HG03064 (cell line): Measurements from ENCODE around the gene YOD1.

ENCODE experiments used
- ATAC-seq: cut with Tn5 transposase; IDR thresholded peaks from one replicate; pipeline ENCODE4 v1.9.1; 2021; ENCODE audit warnings: low read depth; ENCODE audit not compliant: unreplicated experiment

YOD1 gene

GRCh38 chr1:207028884-207029650, 21.9 kb downstream of the YOD1 start:
- ATAC-seq = no peak

- ATAC-seq = no peak
Observed at GRCh38 chr1:207027921-207028320, 23.1 kb downstream of the YOD1 start.

GRCh38 chr1:207027206-207027777, 23.7 kb downstream of the YOD1 start:
- ATAC-seq = no peak

- no peak for ATAC-seq
Observed at GRCh38 chr1:207026104-207026534, 24.9 kb downstream of the YOD1 start.

GRCh38 chr1:207025146-207025880, 25.7 kb downstream of the YOD1 start:
- ATAC-seq = no peak

GRCh38 chr1:207024202-207025145, 26.5 kb downstream of the YOD1 start:
- no peak for ATAC-seq

GRCh38 chr1:207022996-207023679, 27.9 kb downstream of the YOD1 start:
- ATAC-seq = no peak

- ATAC-seq = no peak
Observed at GRCh38 chr1:207021876-207022596, 29.0 kb downstream of the YOD1 start.

GRCh38 chr1:207021139-207021861, 29.7 kb downstream of the YOD1 start:
- ATAC-seq = no peak

- ATAC-seq = no peak
Observed at GRCh38 chr1:207020709-207021107, 30.3 kb downstream of the YOD1 start.

- ATAC-seq = no peak
Observed at GRCh38 chr1:207020065-207020708, 30.8 kb downstream of the YOD1 start.

- ATAC-seq = no peak
Observed at GRCh38 chr1:207019661-207020060, 31.3 kb downstream of the YOD1 start.

- ATAC-seq = no peak
Observed at GRCh38 chr1:207019161-207019560, 31.8 kb downstream of the YOD1 start.

GRCh38 chr1:207018707-207019106, 32.3 kb downstream of the YOD1 start:
- no peak for ATAC-seq

GRCh38 chr1:207017615-207018559, 33.1 kb downstream of the YOD1 start:
- no peak for ATAC-seq

GRCh38 chr1:207015791-207016190, 35.2 kb downstream of the YOD1 start:
- ATAC-seq = no peak

- no peak for ATAC-seq
Observed at GRCh38 chr1:207014728-207015127, 36.3 kb downstream of the YOD1 start.
